ENCODE measurements around the gene TSSK6.

TSSK6 gene

DNA sequence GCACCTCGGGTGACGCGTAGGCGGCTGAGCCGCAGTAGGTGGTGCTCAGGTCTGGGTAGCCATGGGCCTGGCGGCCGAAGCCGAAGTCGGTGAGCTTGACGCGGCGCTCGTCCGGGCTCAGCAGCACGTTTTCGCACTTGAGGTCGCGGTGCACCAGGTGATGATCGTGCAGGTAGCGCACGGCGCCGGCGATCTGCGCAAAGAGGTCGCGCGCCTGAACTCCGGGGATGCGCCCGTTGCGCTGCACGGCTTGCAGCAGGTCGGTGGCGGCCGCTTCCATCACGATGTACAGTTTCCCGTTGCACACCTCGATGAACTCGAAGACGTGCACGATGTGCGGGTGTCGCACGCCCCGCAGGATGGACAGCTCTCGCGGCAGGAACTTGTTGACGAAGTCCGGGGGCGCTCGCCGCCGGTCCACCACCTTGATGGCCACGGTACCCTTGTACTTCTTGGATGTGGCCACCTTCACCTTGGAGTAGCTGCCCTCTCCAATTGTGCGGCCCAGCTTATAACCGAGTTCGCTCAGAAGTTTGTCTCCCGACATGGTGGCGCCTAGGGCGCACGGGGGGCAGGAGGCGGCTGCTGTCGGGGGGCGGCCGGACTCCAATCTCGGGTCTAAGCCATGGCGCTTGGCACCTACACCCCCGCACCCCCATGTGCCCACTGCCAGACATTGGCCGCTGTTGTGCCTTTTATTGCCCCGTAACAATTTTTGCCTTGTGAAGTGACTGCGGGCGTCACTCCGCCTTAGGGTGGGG, at the start of gene TSSK6:
TSS of gene TSSK6 (minus strand) at position 668 of the 761 bp plus-strand sequence. CDS start at position 547, 121 bp downstream.
- DNase-seq (ENCODE audit: extremely low read depth, insufficient read length), result no peak
- TF ChIP-seq, protein P1, sequence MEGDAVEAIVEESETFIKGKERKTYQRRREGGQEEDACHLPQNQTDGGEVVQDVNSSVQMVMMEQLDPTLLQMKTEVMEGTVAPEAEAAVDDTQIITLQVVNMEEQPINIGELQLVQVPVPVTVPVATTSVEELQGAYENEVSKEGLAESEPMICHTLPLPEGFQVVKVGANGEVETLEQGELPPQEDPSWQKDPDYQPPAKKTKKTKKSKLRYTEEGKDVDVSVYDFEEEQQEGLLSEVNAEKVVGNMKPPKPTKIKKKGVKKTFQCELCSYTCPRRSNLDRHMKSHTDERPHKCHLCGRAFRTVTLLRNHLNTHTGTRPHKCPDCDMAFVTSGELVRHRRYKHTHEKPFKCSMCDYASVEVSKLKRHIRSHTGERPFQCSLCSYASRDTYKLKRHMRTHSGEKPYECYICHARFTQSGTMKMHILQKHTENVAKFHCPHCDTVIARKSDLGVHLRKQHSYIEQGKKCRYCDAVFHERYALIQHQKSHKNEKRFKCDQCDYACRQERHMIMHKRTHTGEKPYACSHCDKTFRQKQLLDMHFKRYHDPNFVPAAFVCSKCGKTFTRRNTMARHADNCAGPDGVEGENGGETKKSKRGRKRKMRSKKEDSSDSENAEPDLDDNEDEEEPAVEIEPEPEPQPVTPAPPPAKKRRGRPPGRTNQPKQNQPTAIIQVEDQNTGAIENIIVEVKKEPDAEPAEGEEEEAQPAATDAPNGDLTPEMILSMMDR (IDR thresholded peaks at IDR 0.05; ENCODE audit: insufficient read depth, low read length, poor library complexity, severe bottlenecking), result no peak

DNA sequence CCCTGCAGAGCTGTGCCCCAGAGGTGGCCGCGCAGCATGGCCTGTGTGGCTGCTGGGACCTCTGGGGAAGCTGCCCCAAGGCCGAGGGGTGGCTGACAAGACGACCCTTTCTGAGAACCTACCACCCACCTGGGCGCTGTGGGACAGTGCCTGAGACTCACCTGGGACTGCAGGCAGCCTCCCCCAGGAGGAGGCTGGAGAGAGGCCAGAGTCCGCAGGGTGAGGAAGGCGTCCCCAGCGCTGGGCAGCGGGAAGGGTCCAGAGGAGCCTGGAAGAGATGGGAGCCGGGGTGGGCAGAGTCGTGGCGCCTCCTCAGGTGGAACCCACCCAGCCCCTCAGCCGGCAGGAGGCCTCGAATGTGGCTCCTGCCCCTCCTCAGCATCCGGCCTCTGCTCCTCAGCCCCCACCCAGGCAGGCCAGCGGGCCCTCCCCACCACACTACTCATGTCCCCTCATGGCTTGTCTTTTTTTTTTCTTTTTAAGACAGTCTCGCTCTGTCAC, 48.0 kb upstream of the TSSK6 start:
- TF ChIP-seq, protein P1 (IDR thresholded peaks at IDR 0.05; ENCODE audit: insufficient read depth, low read length, poor library complexity, severe bottlenecking), result no peak
- Histone ChIP-seq H3K4me3 (replicated peaks; ENCODE audit: low read depth, low read length) (no peak overlapping the region), H3K36me3 (ENCODE audit: control insufficient read depth, insufficient read depth, low read length) (peaks cover 23% of the 10 kb centered on the region), H3K27me3 (replicated peaks; ENCODE audit: control insufficient read depth, insufficient read depth, low read length) (no peaks in the 10 kb centered on the region)
- no peak for DNase-seq (ENCODE audit: extremely low read depth, insufficient read length)

More for the DNA sequence above, at the start of gene TSSK6:
- Histone ChIP-seq H3K4me3 (replicated peaks; ENCODE audit: low read depth, low read length) (peak within 1 kb of the TSS; percentile 92), H3K27me3 (replicated peaks; ENCODE audit: control insufficient read depth, insufficient read depth, low read length) (no peaks in the 10 kb centered on the region), H3K36me3 (ENCODE audit: control insufficient read depth, insufficient read depth, low read length) (peaks cover 7% of the 10 kb centered on the region)

DNA sequence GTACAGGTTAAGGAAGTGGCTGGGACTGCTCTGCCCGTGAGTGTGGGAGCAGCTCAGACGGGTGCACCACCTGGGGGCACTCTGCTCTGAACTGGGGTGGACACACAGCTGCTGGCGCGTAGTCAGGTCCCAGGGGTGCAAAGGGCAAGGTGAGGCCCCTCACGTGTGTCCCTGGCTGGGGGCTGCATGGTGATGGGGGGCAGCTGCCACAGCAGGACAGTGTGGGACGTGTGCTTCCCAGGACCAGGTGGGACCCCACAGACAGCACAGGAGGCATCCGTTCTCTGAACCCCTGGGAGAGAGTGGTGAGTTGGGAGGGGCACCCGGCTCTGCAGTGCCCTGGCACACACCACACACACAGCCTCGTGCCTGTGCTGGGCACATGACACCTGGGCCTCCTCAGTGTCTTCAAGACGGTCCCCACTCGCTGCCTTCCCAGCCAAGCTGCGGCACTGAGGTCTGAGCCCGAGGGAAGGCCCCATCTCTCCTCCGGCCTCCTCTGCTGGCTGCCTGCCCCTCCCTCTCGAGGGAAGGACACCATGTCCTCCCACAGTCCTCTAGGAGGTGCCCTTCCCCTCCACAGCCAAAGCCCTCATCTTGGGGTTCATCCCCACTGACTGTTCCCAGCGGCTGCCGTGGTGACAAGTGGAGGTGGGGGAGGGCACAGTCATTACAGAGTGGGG, 47.5 kb upstream of the TSSK6 start:
- no peaks in the 10 kb centered on the region for H3K27me3 ChIP-seq (replicated peaks; ENCODE audit: control insufficient read depth, insufficient read depth, low read length)
- H3K36me3 ChIP-seq (ENCODE audit: control insufficient read depth, insufficient read depth, low read length), result peaks cover 22% of the 10 kb centered on the region
- H3K4me3 ChIP-seq (replicated peaks; ENCODE audit: low read depth, low read length), result no peak overlapping the region
- TF ChIP-seq, protein P1 (IDR thresholded peaks at IDR 0.05; ENCODE audit: insufficient read depth, low read length, poor library complexity, severe bottlenecking), result no peak
- DNase-seq (ENCODE audit: extremely low read depth, insufficient read length), result no peak

DNA sequence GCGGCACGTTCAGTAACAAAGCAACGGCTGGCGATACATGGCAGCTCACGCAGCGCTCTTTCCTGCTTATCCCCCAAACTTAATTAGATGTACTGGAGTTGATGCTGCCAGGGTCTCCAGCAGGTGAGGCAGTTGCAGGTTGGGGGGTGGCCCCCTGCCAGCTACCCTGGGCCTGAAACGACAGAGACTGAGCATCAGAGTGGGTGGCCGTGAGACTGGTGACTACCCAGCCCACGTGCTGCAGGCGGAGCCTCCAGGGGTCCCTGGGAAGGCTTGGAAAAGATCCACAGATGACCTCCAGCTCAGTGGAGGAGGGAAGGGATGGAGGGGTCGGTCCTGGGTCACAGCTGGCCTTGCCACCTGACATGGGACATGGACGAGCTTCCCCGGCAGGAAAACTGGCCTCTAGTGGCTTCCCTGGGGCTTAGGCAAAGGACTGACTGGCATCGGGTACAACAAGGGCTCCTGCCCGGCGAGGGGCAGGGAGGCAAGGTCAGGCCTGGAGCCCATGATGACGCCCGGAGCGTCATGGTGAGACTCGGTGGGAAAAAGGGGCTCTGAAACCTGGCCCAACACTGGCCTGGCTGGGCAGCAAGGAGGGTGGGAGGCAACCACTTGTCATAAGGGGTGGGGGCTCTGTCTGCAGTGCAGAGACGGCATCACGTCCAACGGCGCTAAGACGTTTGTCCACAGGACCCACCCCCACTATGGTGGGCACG, 46.8 kb upstream of the TSSK6 start:
- Histone ChIP-seq H3K27me3 (replicated peaks; ENCODE audit: control insufficient read depth, insufficient read depth, low read length) (no peaks in the 10 kb centered on the region), H3K36me3 (ENCODE audit: control insufficient read depth, insufficient read depth, low read length) (peaks cover 18% of the 10 kb centered on the region), H3K4me3 (replicated peaks; ENCODE audit: low read depth, low read length) (no peak overlapping the region)
- no peak for DNase-seq (ENCODE audit: extremely low read depth, insufficient read length)
- TF ChIP-seq, protein P1 (IDR thresholded peaks at IDR 0.05; ENCODE audit: insufficient read depth, low read length, poor library complexity, severe bottlenecking), result no peak

DNA sequence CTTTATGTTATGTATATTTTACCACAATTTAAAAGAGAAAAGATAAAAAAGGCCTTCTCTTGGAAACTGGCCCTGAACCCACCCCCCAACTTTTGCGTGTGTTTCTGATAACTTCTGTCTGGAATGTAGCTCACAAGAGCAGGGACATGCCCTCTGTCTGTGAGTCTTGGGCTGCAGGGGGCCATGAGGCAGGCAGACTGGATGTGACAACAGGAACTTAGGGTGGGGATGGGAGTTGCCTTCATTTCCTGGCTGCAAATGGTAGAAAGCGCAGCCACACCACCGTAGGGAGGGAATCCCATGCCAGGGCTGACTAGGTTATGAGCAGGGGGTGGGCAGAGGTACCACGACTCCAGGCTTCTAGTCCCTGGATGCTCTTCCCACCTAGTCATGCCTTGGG, 44.6 kb upstream of the TSSK6 start:
- Histone ChIP-seq H3K36me3 (ENCODE audit: control insufficient read depth, insufficient read depth, low read length) (peaks cover 15% of the 10 kb centered on the region), H3K4me3 (replicated peaks; ENCODE audit: low read depth, low read length) (no peak overlapping the region)
- TF ChIP-seq, protein P1 (IDR thresholded peaks at IDR 0.05; ENCODE audit: insufficient read depth, low read length, poor library complexity, severe bottlenecking), result no peak

More for the DNA sequence above, 44.6 kb upstream of the TSSK6 start:
- no peaks in the 10 kb centered on the region for H3K27me3 ChIP-seq (replicated peaks; ENCODE audit: control insufficient read depth, insufficient read depth, low read length)
- no peak for DNase-seq (ENCODE audit: extremely low read depth, insufficient read length)
